GM23248 (cell line): Measurements from ENCODE around the gene SYT6.

Experiments
- EZH2 ChIP-seq: fragments of 200-600 bp; sonication (generic); IDR thresholded peaks from 2 replicates; pipeline ENCODE4 v1.6.1; 2018; ENCODE audit warnings: antibody characterized with exemption, mild to moderate bottlenecking; ENCODE audit not compliant: insufficient read depth, poor library complexity, severe bottlenecking
- EZH2phosphoT487 ChIP-seq: fragments of 200-600 bp; sonication (generic); IDR thresholded peaks from 2 replicates; pipeline ENCODE4 v1.6.1; 2018; ENCODE audit warnings: antibody characterized with exemption, moderate library complexity, mild to moderate bottlenecking, low read depth; ENCODE audit not compliant: insufficient read depth

DNA sequence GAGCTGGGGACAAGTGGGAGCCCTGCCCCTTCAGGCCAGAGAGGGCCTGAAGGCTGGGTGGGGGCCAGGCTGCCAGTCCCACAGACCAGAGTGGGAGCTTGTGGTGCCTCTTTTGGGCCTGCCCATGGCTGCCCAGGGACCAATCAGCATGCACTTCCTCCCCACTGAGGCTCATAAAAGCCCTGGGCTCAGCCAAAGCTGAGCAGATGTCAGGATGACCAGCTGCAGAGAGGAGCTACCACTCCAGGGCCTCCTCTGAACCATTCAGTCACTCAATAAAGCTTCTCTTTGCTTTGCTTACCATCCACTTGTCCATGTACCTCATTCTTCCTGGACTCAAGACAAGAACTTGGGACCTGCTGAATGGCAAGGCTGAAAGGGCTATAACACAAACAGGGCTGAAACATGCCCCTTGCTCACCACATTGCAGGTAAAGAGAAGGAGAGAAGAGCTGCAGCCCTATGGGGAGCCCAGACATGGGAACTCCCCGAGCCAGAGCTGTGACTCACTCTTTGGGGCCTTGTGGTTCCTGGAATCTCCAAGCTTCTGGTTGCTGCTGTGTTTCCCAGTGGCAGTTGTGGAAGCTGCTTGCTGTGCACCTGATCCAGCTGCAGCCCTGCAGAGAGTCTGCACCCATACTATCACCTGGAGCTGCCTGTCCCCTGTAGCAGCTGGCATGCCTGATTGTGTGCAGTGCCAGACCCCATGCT, 92.4 kb downstream of the SYT6 start:
- TF ChIP-seq EZH2 (no peak), EZH2phosphoT487 (no peak)
